ENCODE results near the gene TRAF4. TPM values are rescaled to one million over a fixed set of nuclear protein-coding genes. Genes with fewer than 3 reads are reported as not detected.

Gene TRAF4
- total RNA-seq, 1 experiment from 2014 or later: 268 TPM

- no peak for ATAC-seq
- CTCF ChIA-PET: interaction anchor here (1.5 to 12.2 kb wide), 7 partner anchors 10 to 387 kb away, joined by 4 to 541 read pairs (median 69); partner anchors contain the start of genes DHRS13, PROCA1, RPL23A and TRAF4
- no peak for TF ChIP-seq SMAD3 (CRISPR knock-in tag; IDR thresholded peaks at IDR 0.05; ENCODE audit: borderline replicate concordance)
- TF ChIP-seq GTF2I (CRISPR knock-in tag; conservative IDR thresholded peaks at IDR 0.05): no peak
- TF ChIP-seq KAT7 (CRISPR knock-in tag; IDR thresholded peaks at IDR 0.05; ENCODE audit: borderline replicate concordance): no peak
- TF ChIP-seq JUN (CRISPR knock-in tag; IDR thresholded peaks at IDR 0.05): no peak
- no peak for TF ChIP-seq FOXJ3 (CRISPR knock-in tag; IDR thresholded peaks at IDR 0.05; ENCODE audit: borderline replicate concordance)
- TF ChIP-seq MXD4 (CRISPR knock-in tag; IDR thresholded peaks at IDR 0.05; ENCODE audit: borderline replicate concordance): no peak
- no peak for TF ChIP-seq RORB (CRISPR knock-in tag; IDR thresholded peaks at IDR 0.05)
- TF ChIP-seq ZMAT4 (CRISPR knock-in tag; IDR thresholded peaks at IDR 0.05): no peak
- H3K36me3 Mint-ChIP-seq: peaks cover 6% of the 10 kb centered on the region; the same call in 1 of the 2 replicates
- peaks cover 12% of the 10 kb centered on the region for H3K4me1 Mint-ChIP-seq
- H3K9me3 Mint-ChIP-seq: no peaks in the 10 kb centered on the region
- H3K27ac Mint-ChIP-seq: peak overlapping the region; percentile 83
- POLR2A ChIA-PET: interaction anchor here (0.7 to 6.4 kb wide), 3 partner anchors 17 to 222 kb away, joined by 3 to 310 read pairs (median 9); partner anchors contain the start of genes FLOT2, PHF12 and TRAF4
- no peak for DNase-seq (ENCODE audit: low spot score)
- no peak overlapping the region for H3K4me3 Mint-ChIP-seq
- no peaks in the 10 kb centered on the region for H3K27me3 Mint-ChIP-seq (ENCODE audit: low read depth)
These were observed 13.9 kb upstream of the TRAF4 start for GRCh38 chr17:28729950-28730330.

GRCh38 chr17:28733346-28733745, 10.5 kb upstream of the TRAF4 start:
- ChIA-PET POLR2A (no interaction called here), CTCF (interaction anchor here (12.2 kb wide), 1 partner anchor 14 kb away, joined by 541 read pairs; the partner anchor contains the start of gene TRAF4)
- TF ChIP-seq ZNF263 (CRISPR knock-in tag; IDR thresholded peaks at IDR 0.05; ENCODE audit: low read depth): no peak
- TF ChIP-seq HMGA2 (CRISPR knock-in tag; IDR thresholded peaks at IDR 0.05): no peak
- TF ChIP-seq AR (CRISPR knock-in tag; IDR thresholded peaks at IDR 0.05): no peak
- no peak for TF ChIP-seq NR3C1 (CRISPR knock-in tag; conservative IDR thresholded peaks at IDR 0.05; ENCODE audit: low read depth)
- no peak for TF ChIP-seq ZBTB43 (CRISPR knock-in tag; IDR thresholded peaks at IDR 0.05)
- TF ChIP-seq CREM (CRISPR knock-in tag; IDR thresholded peaks at IDR 0.05): no peak
- no peak for TF ChIP-seq ZNF423 (CRISPR knock-in tag; IDR thresholded peaks at IDR 0.05)
- no peak for TF ChIP-seq ZMAT4 (CRISPR knock-in tag; IDR thresholded peaks at IDR 0.05)
- no peak for TF ChIP-seq ATF2 (CRISPR knock-in tag; IDR thresholded peaks at IDR 0.05; ENCODE audit: borderline replicate concordance, low read depth)
- TF ChIP-seq SMAD3 (CRISPR knock-in tag; IDR thresholded peaks at IDR 0.05; ENCODE audit: borderline replicate concordance): no peak
- TF ChIP-seq TEAD4 (CRISPR knock-in tag; IDR thresholded peaks at IDR 0.05): no peak
- TF ChIP-seq RORB (CRISPR knock-in tag; IDR thresholded peaks at IDR 0.05): no peak
- TF ChIP-seq TCF7 (CRISPR knock-in tag; IDR thresholded peaks at IDR 0.05; ENCODE audit: low read depth): no peak
- no peak for TF ChIP-seq EMX1 (CRISPR knock-in tag; IDR thresholded peaks at IDR 0.05)
- TF ChIP-seq ZBTB21 (CRISPR knock-in tag; IDR thresholded peaks at IDR 0.05; ENCODE audit: borderline replicate concordance): no peak
- TF ChIP-seq SP1 (CRISPR knock-in tag; conservative IDR thresholded peaks at IDR 0.05): no peak
- TF ChIP-seq TP53 (CRISPR knock-in tag; IDR thresholded peaks at IDR 0.05): no peak
- no peak overlapping the region for H3K4me3 Mint-ChIP-seq
- H3K9me3 Mint-ChIP-seq: no peaks in the 10 kb centered on the region
- H3K27me3 Mint-ChIP-seq (ENCODE audit: low read depth): no peaks in the 10 kb centered on the region
- H3K36me3 Mint-ChIP-seq: peaks cover 11% of the 10 kb centered on the region
- H3K4me1 Mint-ChIP-seq: peaks cover 8% of the 10 kb centered on the region
- peak overlapping the region; percentile 38 for H3K27ac Mint-ChIP-seq
- no peak for DNase-seq (ENCODE audit: low spot score)
- ATAC-seq: no peak

Data from WTC11 (cell line).